Fibroblast of lung (primary cell): ENCODE data around the gene MCF2L. TPM values are rescaled to one million over a fixed set of nuclear protein-coding genes. Genes with fewer than 3 reads are reported as not detected.

Experiments
- DNase-seq, 2 donors: peaks; one replicate each; pipeline versions ENCODE4 v3.0.0 to v3.0.0-alpha.2; 2010; ENCODE audit warnings: low read depth in 2 of 2
- H2AFZ ChIP-seq: 2 replicates; pipeline ENCODE4 v1.5.1; 2012; ENCODE audit warnings: low read length, control low read depth, inconsistent platforms
- H3K27ac ChIP-seq: 2 replicates; pipeline ENCODE4 v1.5.1; 2011; ENCODE audit warnings: low read length, control low read depth; ENCODE audit not compliant: insufficient read depth
- H3K27me3 ChIP-seq: 2 replicates; pipeline ENCODE4 v1.5.1; 2011; ENCODE audit warnings: mild to moderate bottlenecking, low read length; ENCODE audit not compliant: control insufficient read depth, insufficient read depth
- H3K36me3 ChIP-seq: 2 replicates; pipeline ENCODE4 v1.5.1; 2011; ENCODE audit warnings: low read length; ENCODE audit not compliant: control insufficient read depth, insufficient read depth
- H3K4me1 ChIP-seq: 2 replicates; pipeline ENCODE4 v1.5.1; 2011; ENCODE audit warnings: low read length; ENCODE audit not compliant: control insufficient read depth, insufficient read depth; ENCODE audit errors: extremely low read depth
- H3K4me2 ChIP-seq: 2 replicates; pipeline ENCODE4 v1.5.1; 2011; ENCODE audit warnings: low read length, control low read depth; ENCODE audit not compliant: insufficient read depth; ENCODE audit errors: extremely low read depth
- H3K4me3 ChIP-seq, 4 experiments: fragments of 200-600 bp in 1 of 4; sonication (generic) in 1 of 4; replicated peaks in 1 of 4; 2 replicates each; pipeline ENCODE4 v1.5.1; 2011 to 2016; ENCODE audit warnings: low read length in 4 of 4, low read depth in 3 of 4, mild to moderate bottlenecking in 3 of 4, control low read depth in 2 of 4, inconsistent platforms in 1 of 4, mixed read lengths in 1 of 4; ENCODE audit not compliant: insufficient read depth in 1 of 4; ENCODE audit errors: control extremely low read depth in 1 of 4
- H3K79me2 ChIP-seq: 2 replicates; pipeline ENCODE4 v1.5.1; 2012; ENCODE audit warnings: mild to moderate bottlenecking, low read length, inconsistent platforms; ENCODE audit not compliant: control insufficient read depth, insufficient read depth
- H3K9ac ChIP-seq: 2 replicates; pipeline ENCODE4 v1.5.1; 2011; ENCODE audit warnings: mild to moderate bottlenecking, low read length, control low read depth; ENCODE audit not compliant: insufficient read depth
- H3K9me3 ChIP-seq: 2 replicates; pipeline ENCODE4 v1.5.1; 2012; ENCODE audit warnings: low read depth, low read length; ENCODE audit not compliant: control insufficient read depth, insufficient read depth
- H4K20me1 ChIP-seq: 2 replicates; pipeline ENCODE4 v1.5.1; 2011; ENCODE audit warnings: low read length; ENCODE audit not compliant: control insufficient read depth, insufficient read depth; ENCODE audit errors: extremely low read depth
- CTCF ChIP-seq, 2 donors: IDR thresholded peaks in 1 of 2; conservative IDR thresholded peaks in 1 of 2; 1 replicate in 1 of 2; 2 replicates in 1 of 2; pipeline ENCODE4 v1.5.1; 2011 to 2012; ENCODE audit warnings: low read length in 2 of 2, control low read depth in 1 of 2, inconsistent platforms in 1 of 2, low read depth in 1 of 2, mild to moderate bottlenecking in 1 of 2
- EZH2 ChIP-seq: IDR thresholded peaks from 2 replicates; pipeline ENCODE4 v1.5.1; 2012; ENCODE audit warnings: low read length, control low read depth, mild to moderate bottlenecking; ENCODE audit errors: missing control alignments
- polyA plus RNA-seq, 2 donors: library from polyadenylated mRNA; depleted of rRNA in 1 of 2; stranded (reverse) in 1 of 2; unstranded in 1 of 2; fragments of >200 nt; gene quantifications; 2 replicates each; pipeline ENCODE4 v1.2.1, GENCODE V29; 2011 to 2012; ENCODE audit warnings: missing spikeins in 1 of 2
- total RNA-seq: library from RNA; depleted of rRNA; stranded (reverse); fragments of >200 nt; gene quantifications from 2 replicates; pipeline ENCODE4 v1.2.1, GENCODE V29; 2014

The MCF2L gene
- total and polyA plus RNA-seq, 2 donors (not counting 1 experiment from before 2014, with no cell fraction given) = 0.18 to 3.3 TPM

GRCh38 chr13:113005076-113005865, 36.3 kb downstream of the MCF2L start:
- H3K27ac ChIP-seq = no peak overlapping the region
- H3K27me3 ChIP-seq = peaks cover 12% of the 10 kb centered on the region
- no peak overlapping the region for H3K4me2 ChIP-seq
- no peak for DNase-seq
- no peaks in the 10 kb centered on the region for H3K79me2 ChIP-seq
- TF ChIP-seq CTCF (conservative IDR thresholded peaks at IDR 0.05 in 1 of 2, IDR thresholded peaks at IDR 0.05 in 1 of 2; ENCODE audit: low read depth in 1 of 2, low read length in 2 of 2) = no peak
- no peak for TF ChIP-seq EZH2
- H2AFZ ChIP-seq = no peak overlapping the region
- H3K4me3 ChIP-seq = no peak overlapping the region
- no peaks in the 10 kb centered on the region for H3K9me3 ChIP-seq
- H3K36me3 ChIP-seq = no peaks in the 10 kb centered on the region
- no peaks in the 10 kb centered on the region for H4K20me1 ChIP-seq
- H3K4me1 ChIP-seq = no peaks in the 10 kb centered on the region
- H3K9ac ChIP-seq = no peak overlapping the region

GRCh38 chr13:113005997-113006396, 37.0 kb downstream of the MCF2L start:
- Histone ChIP-seq H3K4me3 (no peak overlapping the region), H2AFZ (no peak overlapping the region), H3K4me1 (no peaks in the 10 kb centered on the region), H4K20me1 (no peaks in the 10 kb centered on the region), H3K4me2 (no peak overlapping the region), H3K9me3 (no peaks in the 10 kb centered on the region), H3K9ac (no peak overlapping the region), H3K36me3 (no peaks in the 10 kb centered on the region), H3K27me3 (peaks cover 9% of the 10 kb centered on the region), H3K27ac (no peak overlapping the region), H3K79me2 (no peaks in the 10 kb centered on the region)
- DNase-seq = no peak
- TF ChIP-seq CTCF (conservative IDR thresholded peaks at IDR 0.05 in 1 of 2, IDR thresholded peaks at IDR 0.05 in 1 of 2; ENCODE audit: low read depth in 1 of 2, low read length in 2 of 2) = no peak
- no peak for TF ChIP-seq EZH2

- H3K27ac ChIP-seq = no peak overlapping the region
- no peaks in the 10 kb centered on the region for H3K79me2 ChIP-seq
- H2AFZ ChIP-seq = no peak overlapping the region
- no peaks in the 10 kb centered on the region for H3K36me3 ChIP-seq
- H3K9ac ChIP-seq = no peak overlapping the region
- H3K4me1 ChIP-seq = no peaks in the 10 kb centered on the region
- no peak for DNase-seq
- no peak overlapping the region for H3K4me3 ChIP-seq
- no peaks in the 10 kb centered on the region for H4K20me1 ChIP-seq
- no peaks in the 10 kb centered on the region for H3K9me3 ChIP-seq
- H3K4me2 ChIP-seq = no peak overlapping the region
- no peak for TF ChIP-seq CTCF (conservative IDR thresholded peaks at IDR 0.05 in 1 of 2, IDR thresholded peaks at IDR 0.05 in 1 of 2; ENCODE audit: low read depth in 1 of 2, low read length in 2 of 2)
- TF ChIP-seq EZH2 = no peak
- H3K27me3 ChIP-seq = peaks cover 5% of the 10 kb centered on the region
These were observed 37.6 kb downstream of the MCF2L start for GRCh38 chr13:113006660-113007059.
